Neural cell (in vitro differentiated cells): ENCODE results near the gene SURF1.

Experiments used
- CTCF ChIP-seq: fragments of 450-650 bp; IDR thresholded peaks from 2 replicates; pipeline ENCODE4 v1.5.1; 2014; ENCODE audit warnings: antibody characterized with exemption, mild to moderate bottlenecking, moderate library complexity; ENCODE audit not compliant: poor library complexity, severe bottlenecking
- EP300 ChIP-seq: fragments of 450-650 bp; conservative IDR thresholded peaks from 2 replicates; pipeline ENCODE4 v1.6.1; 2014; ENCODE audit warnings: antibody characterized with exemption, mild to moderate bottlenecking, moderate library complexity; ENCODE audit not compliant: poor library complexity, severe bottlenecking
- EZH2 ChIP-seq: fragments of 200-600, 300-800 bp; shearing (Covaris generic), sonication (generic); IDR thresholded peaks from 2 replicates; pipeline ENCODE4 v1.6.1; 2014; ENCODE audit warnings: antibody characterized with exemption, low read length, borderline replicate concordance, mild to moderate bottlenecking; ENCODE audit not compliant: insufficient read depth, poor library complexity, severe bottlenecking
- MXI1 ChIP-seq: fragments of 450-650 bp; conservative IDR thresholded peaks from 2 replicates; pipeline ENCODE4 v1.6.1; 2014; ENCODE audit warnings: antibody characterized with exemption, mild to moderate bottlenecking; ENCODE audit not compliant: poor library complexity, severe bottlenecking
- SMC3 ChIP-seq: fragments of 450-650 bp; conservative IDR thresholded peaks from 2 replicates; pipeline ENCODE4 v1.6.1; 2014; ENCODE audit warnings: antibody characterized with exemption, mild to moderate bottlenecking, moderate library complexity; ENCODE audit not compliant: poor library complexity
- TAF1 ChIP-seq: IDR thresholded peaks from 2 replicates; pipeline ENCODE4 v1.6.1; 2012; ENCODE audit warnings: low read depth

GRCh38 chr9:133374612-133375115, 18.4 kb upstream of the SURF1 start:
- no peak for TF ChIP-seq CTCF
- TF ChIP-seq SMC3 = no peak
- no peak for TF ChIP-seq EZH2
- no peak for TF ChIP-seq MXI1
- TF ChIP-seq EP300 = no peak
- TF ChIP-seq TAF1 = no peak
